HepG2 (cell line): ENCODE results near the gene CACNA1I. TPM values are rescaled to one million over a fixed set of nuclear protein-coding genes. Genes with fewer than 3 reads are reported as not detected.

Experiments used
- AGO2 ChIP-seq: fragments of 200-400 bp; formaldehyde crosslinking; optimal IDR thresholded peaks from 2 replicates; pipeline ENCODE3; 2017; ENCODE audit warnings: mild to moderate bottlenecking, low read depth, low read length, moderate library complexity
- DNMT3B ChIP-seq: conservative IDR thresholded peaks from 2 replicates; pipeline ENCODE4 v1.6.1; 2016; ENCODE audit warnings: missing biosample characterization, control low read depth
- HMGA1 ChIP-seq: sonication (generic); formaldehyde crosslinking; conservative IDR thresholded peaks from 2 replicates; pipeline ENCODE4 v1.4.0; 2020; ENCODE audit warnings: missing genetic modification reagents
- HOXA9 ChIP-seq: sonication (generic); formaldehyde crosslinking; IDR thresholded peaks from 2 replicates; pipeline ENCODE4 v1.8.1; 2022; ENCODE audit warnings: missing genetic modification reagents, mild to moderate bottlenecking, moderate library complexity, borderline replicate concordance
- NFKB2 ChIP-seq: sonication (generic); formaldehyde crosslinking; IDR thresholded peaks from 2 replicates; pipeline ENCODE4 v1.4.0; 2020; ENCODE audit warnings: missing genetic modification reagents, borderline replicate concordance
- NONO ChIP-seq, 2 experiments: fragments of 450-650 bp in 1 of 2; sonication (generic) in 1 of 2; formaldehyde crosslinking in 1 of 2; IDR thresholded peaks in 1 of 2; conservative IDR thresholded peaks in 1 of 2; 2 replicates each; pipeline versions ENCODE4 v1.6.1 to v1.8.0; 2017 to 2022; ENCODE audit warnings: mild to moderate bottlenecking in 1 of 2, missing genetic modification reagents in 1 of 2, moderate library complexity in 1 of 2
- NR3C1 ChIP-seq: sonication (generic); formaldehyde crosslinking; IDR thresholded peaks from 2 replicates; pipeline ENCODE4 v1.4.0; 2020; ENCODE audit warnings: missing genetic modification reagents
- PAF1 ChIP-seq: IDR thresholded peaks from 2 replicates; pipeline ENCODE4 v1.6.1; 2016; ENCODE audit warnings: missing genetic modification reagents, missing compliant biosample characterization
- PCBP2 ChIP-seq: fragments of 200-400 bp; formaldehyde crosslinking; optimal IDR thresholded peaks from 2 replicates; pipeline ENCODE3; 2018; ENCODE audit warnings: low read length, low read depth; ENCODE audit not compliant: poor library complexity, severe bottlenecking
- POLR2A ChIP-seq, 2 experiments: IDR thresholded peaks; 2 replicates each; pipeline ENCODE4 v1.6.1; 2011; ENCODE audit warnings: low read depth in 2 of 2, low read length in 2 of 2, mild to moderate bottlenecking in 1 of 2, moderate library complexity in 1 of 2; ENCODE audit not compliant: insufficient read depth in 1 of 2
- POLR2AphosphoS5 ChIP-seq: IDR thresholded peaks from 2 replicates; pipeline ENCODE4 v1.6.1; 2012; ENCODE audit warnings: low read depth, low read length
- POLR2G ChIP-seq: fragments of 200-400 bp; formaldehyde crosslinking; IDR thresholded peaks from 2 replicates; pipeline ENCODE4 v1.6.1; 2018; ENCODE audit warnings: mild to moderate bottlenecking, low read depth, low read length, moderate library complexity
- PTBP1 ChIP-seq: fragments of 200-400 bp; formaldehyde crosslinking; IDR thresholded peaks from 2 replicates; pipeline ENCODE4 v1.6.1; 2018; ENCODE audit warnings: low read length, low read depth; ENCODE audit not compliant: poor library complexity, severe bottlenecking
- RARG ChIP-seq: sonication (generic); formaldehyde crosslinking; IDR thresholded peaks from 2 replicates; pipeline ENCODE4 v1.4.0; 2020; ENCODE audit warnings: low read depth, mild to moderate bottlenecking, missing genetic modification reagents
- RBFOX2 ChIP-seq: fragments of 200-400 bp; formaldehyde crosslinking; IDR thresholded peaks from 2 replicates; pipeline ENCODE4 v1.6.1; 2017; ENCODE audit warnings: low read depth, mild to moderate bottlenecking, low read length
- RXRA ChIP-seq: sonication (generic); formaldehyde crosslinking; IDR thresholded peaks from 2 replicates; pipeline ENCODE4 v1.5.1; 2020; ENCODE audit warnings: missing genetic modification reagents
- SIX1 ChIP-seq: sonication (generic); formaldehyde crosslinking; IDR thresholded peaks from 2 replicates; pipeline ENCODE4 v1.4.0; 2020; ENCODE audit warnings: missing genetic modification reagents, borderline replicate concordance
- SMC3 ChIP-seq: IDR thresholded peaks from 2 replicates; pipeline ENCODE4 v1.6.1; 2011; ENCODE audit warnings: low read length, improper control_type of control experiment
- SNAPC2 ChIP-seq: sonication (generic); formaldehyde crosslinking; IDR thresholded peaks from 2 replicates; pipeline ENCODE4 v1.8.1; 2022; ENCODE audit warnings: mild to moderate bottlenecking, missing genetic modification reagents
- SRY ChIP-seq: sonication (generic); formaldehyde crosslinking; IDR thresholded peaks from 2 replicates; pipeline ENCODE4 v1.8.0; 2022; ENCODE audit warnings: mild to moderate bottlenecking, missing genetic modification reagents
- SSRP1 ChIP-seq: IDR thresholded peaks from 2 replicates; pipeline ENCODE4 v1.6.1; 2016; ENCODE audit warnings: control low read depth
- THAP11 ChIP-seq: IDR thresholded peaks from 2 replicates; pipeline ENCODE4 v1.6.1; 2016; ENCODE audit warnings: missing biosample characterization, missing genetic modification reagents
- XRCC5 ChIP-seq: fragments of 200-400 bp; formaldehyde crosslinking; optimal IDR thresholded peaks from 2 replicates; pipeline ENCODE3; 2017; ENCODE audit warnings: mild to moderate bottlenecking, low read length
- ZC3H13 ChIP-seq: sonication (generic); formaldehyde crosslinking; IDR thresholded peaks from 2 replicates; pipeline ENCODE4 v1.8.1; 2023; ENCODE audit warnings: mild to moderate bottlenecking, missing genetic modification reagents, moderate library complexity
- ZNF235 ChIP-seq: sonication (generic); formaldehyde crosslinking; IDR thresholded peaks from 2 replicates; pipeline ENCODE4 v1.8.1; 2023; ENCODE audit warnings: mild to moderate bottlenecking, missing genetic modification reagents, borderline replicate concordance
- ZNF274 ChIP-seq: sonication (generic); formaldehyde crosslinking; IDR thresholded peaks from 2 replicates; pipeline ENCODE4 v1.5.1; 2020; ENCODE audit warnings: mild to moderate bottlenecking, missing genetic modification reagents
- ZNF577 ChIP-seq: sonication (generic); formaldehyde crosslinking; IDR thresholded peaks from 2 replicates; pipeline ENCODE4 v1.4.0; 2020; ENCODE audit warnings: mild to moderate bottlenecking, low read depth, missing genetic modification reagents, borderline replicate concordance
- ZZZ3 ChIP-seq: sonication (generic); formaldehyde crosslinking; IDR thresholded peaks from 2 replicates; pipeline ENCODE4 v1.4.0; 2020; ENCODE audit warnings: missing genetic modification reagents, mild to moderate bottlenecking, borderline replicate concordance
- polyA plus RNA-seq, 8 experiments: library from polyadenylated mRNA; depleted of rRNA in 3 of 8; stranded (reverse) in 7 of 8; unstranded in 1 of 8; fragments of >200 nt; fragmentation: Illumina TruSeq in 4 of 8; extraction: Trizol in 4 of 8; gene quantifications; 2 replicates each; pipeline versions ENCODE4 v1.2.1 to v1.2.3, GENCODE V29; 2011 to 2016; ENCODE audit warnings: low read depth in 4 of 8, missing spikeins in 1 of 8, mixed read lengths in 1 of 8; ENCODE audit not compliant: insufficient read depth in 1 of 8
- total RNA-seq, 5 experiments: library from RNA; depleted of rRNA; stranded (reverse); fragments of >200 nt; fragmentation: Illumina TruSeq; extraction: Trizol; gene quantifications; 2 replicates each; pipeline ENCODE4 v1.2.3, GENCODE V29; 2016; ENCODE audit warnings: low read depth in 1 of 5
- TF ChIP-seq, protein P1 (sequence below): sonication (generic); formaldehyde crosslinking; IDR thresholded peaks from 2 replicates; pipeline ENCODE4 v1.9.0; 2021; ENCODE audit warnings: missing genetic modification reagents, mild to moderate bottlenecking, borderline replicate concordance
- TF ChIP-seq, protein P2 (sequence below): sonication (generic); formaldehyde crosslinking; IDR thresholded peaks from 2 replicates; pipeline ENCODE4 v1.8.1; 2023; ENCODE audit warnings: mild to moderate bottlenecking, missing genetic modification reagents, borderline replicate concordance

CACNA1I gene
- total and polyA plus RNA-seq, 2 of the 13 experiments (the other 11 are each of a cell fraction or from before 2014, with no cell fraction given) = not detected

DNA sequence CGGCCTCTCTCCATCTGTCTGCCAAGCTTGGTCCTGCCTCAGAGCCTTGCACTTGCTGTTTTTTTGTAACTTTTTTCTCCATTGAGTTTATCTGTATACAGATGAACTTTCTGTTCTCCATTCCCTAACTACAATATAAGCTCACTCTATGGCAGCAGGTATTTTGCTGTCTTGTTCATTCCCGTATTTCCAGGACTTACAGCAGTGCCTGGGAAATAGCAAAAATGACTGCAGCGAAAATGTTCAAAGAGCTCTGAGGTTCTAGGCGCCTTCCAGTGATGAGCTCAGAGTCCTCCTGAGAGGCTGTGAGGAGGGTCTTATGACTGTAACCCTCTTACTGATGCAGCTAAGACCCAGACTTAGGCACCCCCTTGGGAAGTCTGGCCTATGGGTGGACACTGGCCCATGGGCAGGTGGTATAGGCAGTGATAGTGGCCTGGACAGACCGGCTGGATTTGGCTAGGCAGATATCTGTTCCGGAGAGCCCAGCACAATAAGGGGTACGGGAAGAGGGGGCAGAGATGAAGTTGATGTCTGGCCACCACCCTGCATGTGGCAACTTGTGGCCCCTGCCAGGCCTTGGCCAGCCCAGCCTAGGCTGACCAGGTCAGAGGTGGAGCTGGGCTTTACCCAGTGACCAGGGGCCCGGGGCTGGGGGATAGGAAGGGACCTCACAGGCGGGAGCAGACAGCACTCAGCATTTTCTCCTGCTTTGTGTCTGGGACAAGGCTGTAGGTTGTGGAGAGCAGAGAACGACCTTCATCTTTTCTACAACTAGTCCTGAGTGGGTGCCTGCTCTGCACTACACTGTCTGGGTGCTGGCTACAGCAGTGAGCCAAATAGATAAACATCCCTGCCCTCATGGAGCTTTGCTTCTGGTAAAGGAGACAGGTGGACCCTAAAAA, 45.5 kb upstream of the CACNA1I start (continued):
- TF ChIP-seq, protein P1, sequence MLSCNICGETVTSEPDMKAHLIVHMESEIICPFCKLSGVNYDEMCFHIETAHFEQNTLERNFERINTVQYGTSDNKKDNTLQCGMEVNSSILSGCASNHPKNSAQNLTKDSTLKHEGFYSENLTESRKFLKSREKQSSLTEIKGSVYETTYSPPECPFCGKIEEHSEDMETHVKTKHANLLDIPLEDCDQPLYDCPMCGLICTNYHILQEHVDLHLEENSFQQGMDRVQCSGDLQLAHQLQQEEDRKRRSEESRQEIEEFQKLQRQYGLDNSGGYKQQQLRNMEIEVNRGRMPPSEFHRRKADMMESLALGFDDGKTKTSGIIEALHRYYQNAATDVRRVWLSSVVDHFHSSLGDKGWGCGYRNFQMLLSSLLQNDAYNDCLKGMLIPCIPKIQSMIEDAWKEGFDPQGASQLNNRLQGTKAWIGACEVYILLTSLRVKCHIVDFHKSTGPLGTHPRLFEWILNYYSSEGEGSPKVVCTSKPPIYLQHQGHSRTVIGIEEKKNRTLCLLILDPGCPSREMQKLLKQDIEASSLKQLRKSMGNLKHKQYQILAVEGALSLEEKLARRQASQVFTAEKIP (CRISPR knock-in tag) = no peak
- TF ChIP-seq THAP11 (CRISPR knock-in tag) (no peak), RARG (CRISPR knock-in tag) (no peak), PTBP1 (peak; percentile 33), XRCC5 (peak; percentile 36), NR3C1 (CRISPR knock-in tag) (no peak), SNAPC2 (no peak), POLR2AphosphoS5 (peak; percentile 31; the same call in 1 of the 2 replicates), DNMT3B (CRISPR knock-in tag) (no peak), POLR2A (IDR thresholded peaks at IDR 0.05; ENCODE audit: insufficient read depth in 1 of 2, low read depth in 2 of 2, low read length in 2 of 2) (peak in 1 of 2 experiments; percentile 46; a peak in 2 of 4 replicates), NONO (IDR thresholded peaks at IDR 0.05) (no peak), NONO (CRISPR knock-in tag; conservative IDR thresholded peaks at IDR 0.05) (0 out of 2 replicates have a peak, but pooled peaks have one; percentile 37), ZNF235 (no peak), SIX1 (CRISPR knock-in tag) (no peak), SSRP1 (CRISPR knock-in tag) (0 out of 2 replicates have a peak, but pooled peaks have one; percentile 12), ZZZ3 (CRISPR knock-in tag) (no peak), POLR2G (peak; percentile 6), ZNF577 (CRISPR knock-in tag) (no peak), PAF1 (0 out of 2 replicates have a peak, but pooled peaks have one; percentile 55), RXRA (no peak), ZC3H13 (peak; percentile 26; the same call in 1 of the 2 replicates), SMC3 (no peak), SRY (CRISPR knock-in tag) (0 out of 2 replicates have a peak, but pooled peaks have one; percentile 14), RBFOX2 (peak; percentile 53), PCBP2 (no peak), NFKB2 (CRISPR knock-in tag) (0 out of 2 replicates have a peak, but pooled peaks have one; percentile 10), AGO2 (peak; percentile 95), ZNF274 (CRISPR knock-in tag) (no peak), HMGA1 (no peak), HOXA9 (CRISPR knock-in tag) (no peak)
- TF ChIP-seq, protein P2, sequence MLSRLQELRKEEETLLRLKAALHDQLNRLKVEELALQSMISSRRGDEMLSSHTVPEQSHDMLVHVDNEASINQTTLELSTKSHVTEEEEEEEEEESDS (CRISPR knock-in tag) = no peak
